Hypothalamus (tissue), 51 donors: ENCODE measurements around the gene NIPSNAP2.
"Not testable (repeated sequence)": the region's sequence is repeated elsewhere in the genome, so short reads cannot be mapped to it uniquely, and the experiment has no call there.

ENCODE experiments used
- DNase-seq, 51 donors: peaks; one replicate each; lab custom pipeline; 2025; lab: John Stamatoyannopoulos, UW

The NIPSNAP2 gene

DNA sequence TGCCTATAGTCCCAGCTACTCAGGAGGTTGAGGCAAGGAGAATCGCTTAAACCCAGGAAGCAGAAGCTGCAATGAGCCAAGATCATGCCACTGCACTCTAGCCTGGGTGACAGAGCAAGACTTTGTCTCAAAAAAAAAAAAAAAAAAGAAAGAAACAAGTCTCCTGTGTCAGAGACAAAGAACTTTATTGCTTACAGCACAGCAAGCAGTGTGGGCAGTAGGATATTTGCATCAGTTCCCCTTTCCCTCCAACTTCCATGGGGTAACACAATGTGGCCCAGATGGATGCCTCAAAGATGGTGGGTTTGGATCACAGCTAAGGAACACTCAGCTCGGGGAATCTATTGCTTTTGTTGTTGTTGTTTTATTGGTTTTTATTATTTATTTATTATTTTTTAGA, 81.4 kb downstream of the NIPSNAP2 start:
- not testable (repeated sequence) for DNase-seq

DNA sequence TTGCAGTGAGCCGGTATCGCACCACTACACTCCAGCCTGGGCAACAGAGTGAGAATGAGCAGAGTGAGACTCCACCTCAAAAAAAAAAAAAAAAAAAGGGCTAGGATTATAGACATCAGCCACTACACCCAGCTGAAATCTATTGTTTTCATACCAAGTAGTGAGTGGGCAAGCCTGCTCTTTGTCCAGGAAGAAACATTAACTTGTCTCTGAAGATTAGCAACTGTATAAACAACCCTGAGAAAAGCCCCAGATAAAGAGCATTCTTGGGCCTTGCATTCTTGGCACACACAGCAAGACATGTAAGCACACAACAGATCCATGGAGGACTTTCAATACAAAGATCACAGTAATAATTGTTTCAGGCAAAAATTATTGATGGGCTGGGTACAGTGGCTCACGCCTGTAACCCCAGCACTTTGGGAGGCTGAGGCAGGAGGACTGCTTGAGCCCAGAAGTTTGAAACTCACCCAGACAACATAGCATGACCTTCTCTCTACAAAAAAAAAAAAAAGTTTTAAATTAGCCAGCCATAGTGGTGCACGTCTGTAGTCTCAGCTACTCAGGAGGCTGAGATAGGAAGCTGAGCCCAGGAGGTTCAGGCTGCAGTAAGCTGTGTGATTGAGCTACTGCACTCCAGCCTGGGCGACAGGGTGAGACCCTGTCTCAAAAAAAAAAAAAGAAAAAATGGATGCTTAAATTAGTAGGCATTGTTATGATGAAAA, 82.5 kb downstream of the NIPSNAP2 start:
- DNase-seq, result no peak

DNA sequence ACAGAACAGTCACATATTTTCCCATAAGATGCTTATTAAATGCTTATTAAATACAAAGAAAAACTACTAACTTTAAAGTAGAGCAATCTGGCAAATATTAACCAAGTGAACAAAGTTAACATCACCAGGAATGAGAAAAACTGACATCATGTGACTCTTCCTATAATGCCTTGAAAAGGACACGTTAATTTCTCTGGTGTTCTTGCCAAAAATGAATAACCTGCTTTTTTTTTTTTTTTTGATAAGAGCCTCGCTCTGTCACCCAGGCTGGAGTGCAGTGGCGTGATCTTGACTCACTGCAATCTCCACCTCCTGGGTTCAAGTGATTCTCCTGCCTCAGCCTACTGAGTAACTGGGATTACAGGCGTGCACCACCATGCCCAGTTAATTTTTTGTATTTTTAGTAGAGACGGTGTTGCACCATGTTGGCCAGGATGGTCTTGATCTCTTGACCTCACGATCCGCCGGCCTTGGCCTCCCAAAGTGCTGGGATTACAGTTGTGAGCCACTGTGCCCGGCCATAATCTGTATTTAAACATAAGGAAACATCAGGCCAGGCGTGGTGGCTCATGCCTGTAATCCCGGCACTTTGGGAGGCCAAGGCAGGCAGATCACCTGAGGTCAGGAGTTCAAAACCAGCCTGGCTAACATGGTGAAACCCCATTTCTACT, 83.2 kb downstream of the NIPSNAP2 start:
- not testable (repeated sequence) for DNase-seq

DNA sequence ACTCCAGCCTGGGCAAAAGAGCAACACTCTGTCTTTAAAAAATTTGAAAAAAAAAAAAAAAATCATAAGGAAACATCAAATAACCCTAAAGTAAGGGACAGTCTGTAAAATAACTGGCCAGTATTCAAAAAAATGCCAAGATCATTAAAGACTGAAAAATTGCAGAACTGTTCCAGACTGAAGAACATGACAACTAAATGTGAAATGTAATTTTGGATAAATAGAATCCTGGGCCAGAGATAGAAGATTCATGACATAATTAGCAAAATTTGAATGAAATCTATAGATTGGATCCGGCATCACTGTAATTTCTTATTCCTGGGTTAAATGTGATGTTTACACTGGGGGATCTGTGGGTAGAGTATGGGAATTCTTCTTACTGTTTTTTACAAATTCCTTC, 83.9 kb downstream of the NIPSNAP2 start:
- no peak for DNase-seq

DNA sequence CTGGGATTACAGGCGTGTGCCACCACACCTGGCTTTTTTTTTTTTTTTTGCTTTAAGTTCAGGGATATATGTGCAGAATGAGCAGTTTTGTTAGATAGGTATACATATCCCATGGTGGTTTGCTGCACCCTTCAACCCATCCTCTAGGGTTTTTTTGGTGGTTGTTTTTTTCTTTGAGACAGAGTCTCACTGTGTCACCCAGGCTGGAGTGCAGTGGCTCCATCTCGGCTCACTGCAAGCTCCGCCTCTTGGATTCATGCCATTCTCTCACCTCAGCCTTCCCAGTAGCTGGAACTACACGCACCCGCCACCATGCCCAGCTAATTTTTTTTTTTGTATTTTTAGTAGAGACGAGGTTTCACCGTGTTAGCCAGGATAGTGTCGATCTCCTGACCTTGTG, 84.4 kb downstream of the NIPSNAP2 start:
- DNase-seq, result not testable (repeated sequence)
